GM19438 (cell line): Measurements from ENCODE around the gene KCNK13.
"Not testable (repeated sequence)": the region's sequence is repeated elsewhere in the genome, so short reads cannot be mapped to it uniquely, and the experiment has no call there.

Experiments
- ATAC-seq: cut with Tn5 transposase; IDR thresholded peaks from one replicate; pipeline ENCODE4 v1.9.1; 2021; ENCODE audit warnings: low read depth; ENCODE audit not compliant: unreplicated experiment

The KCNK13 gene

GRCh38 chr14:90061685-90062126, at the start of gene KCNK13:
TSS of gene KCNK13 (plus strand) at chr14:90061994. CDS start at chr14:90062206, 212 bp downstream.
- no peak for ATAC-seq

DNA sequence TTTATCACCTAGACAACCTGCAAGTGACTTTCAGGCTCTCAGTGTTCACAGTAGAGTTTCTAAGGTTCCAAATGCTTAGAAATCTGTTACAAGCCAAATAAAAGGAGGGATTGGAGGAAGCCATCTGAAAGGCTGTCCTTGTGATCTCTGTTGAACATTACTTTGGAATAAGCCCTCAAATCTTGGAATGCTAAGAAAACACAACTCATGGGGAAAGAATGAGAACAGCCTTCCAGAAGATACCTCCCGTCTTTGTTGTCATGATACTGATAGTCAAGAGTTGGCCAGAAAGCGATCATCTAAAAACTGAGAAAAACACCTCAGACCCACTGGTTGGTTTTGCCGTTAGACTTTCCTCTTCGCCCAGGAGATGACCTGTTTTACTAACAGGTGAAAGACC, 44.4 kb upstream of the KCNK13 start:
- ATAC-seq, result no peak

DNA sequence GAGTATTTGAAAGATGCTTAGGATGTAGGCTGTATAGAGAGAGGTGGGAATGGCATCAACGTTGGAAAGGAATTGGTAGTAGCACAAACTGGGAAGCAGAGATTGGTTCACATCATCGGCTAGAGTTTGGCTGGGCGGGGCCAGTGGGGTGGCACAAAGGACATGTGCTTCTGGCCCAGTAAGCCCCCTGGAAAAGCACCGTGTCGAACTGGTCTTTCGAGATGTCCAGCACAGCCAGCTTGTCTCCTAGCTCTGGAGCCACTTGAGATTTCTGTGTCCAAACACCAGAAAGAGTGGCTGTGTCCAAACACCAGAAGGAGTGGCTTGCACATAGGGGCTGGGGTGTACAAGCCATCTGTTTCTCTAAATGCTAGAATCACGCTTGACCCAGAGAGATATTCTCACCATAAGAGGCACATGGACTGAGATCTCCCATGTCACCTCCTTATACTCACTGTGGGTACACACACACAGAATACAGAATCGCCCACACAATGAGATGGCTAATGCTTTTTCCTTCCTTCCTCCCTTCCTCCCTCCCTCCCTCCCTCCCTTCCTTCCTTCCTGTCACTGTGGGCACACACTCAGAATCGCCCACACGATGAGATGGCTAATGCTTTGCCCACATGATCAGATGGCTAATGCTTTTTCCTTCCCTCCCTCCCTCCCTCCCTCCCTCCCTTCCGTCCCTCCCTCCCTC, 41.8 kb upstream of the KCNK13 start:
- no peak for ATAC-seq

GRCh38 chr14:90023176-90023896, 38.5 kb upstream of the KCNK13 start:
- no peak for ATAC-seq

- no peak for ATAC-seq
These were observed 36.9 kb upstream of the KCNK13 start for GRCh38 chr14:90024910-90025309.

DNA sequence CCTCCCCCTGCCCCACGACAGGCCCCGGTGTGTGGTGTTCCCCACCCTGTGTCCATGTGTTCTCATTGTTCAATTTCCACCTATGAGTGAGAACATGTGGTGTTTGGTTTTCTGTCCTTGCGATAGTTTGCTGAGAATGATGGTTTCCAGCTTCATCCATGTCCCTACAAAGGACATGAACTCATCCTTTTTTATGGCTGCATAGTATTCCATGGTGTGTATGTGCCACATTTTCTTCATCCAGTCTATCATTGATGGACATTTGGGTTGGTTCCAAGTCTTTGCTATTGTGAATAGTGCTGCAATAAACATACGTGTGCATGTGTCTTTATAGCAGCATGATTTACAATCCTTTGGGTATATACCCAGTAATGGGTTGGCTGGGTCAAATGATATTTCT, 35.2 kb upstream of the KCNK13 start:
- not testable (repeated sequence) for ATAC-seq

DNA sequence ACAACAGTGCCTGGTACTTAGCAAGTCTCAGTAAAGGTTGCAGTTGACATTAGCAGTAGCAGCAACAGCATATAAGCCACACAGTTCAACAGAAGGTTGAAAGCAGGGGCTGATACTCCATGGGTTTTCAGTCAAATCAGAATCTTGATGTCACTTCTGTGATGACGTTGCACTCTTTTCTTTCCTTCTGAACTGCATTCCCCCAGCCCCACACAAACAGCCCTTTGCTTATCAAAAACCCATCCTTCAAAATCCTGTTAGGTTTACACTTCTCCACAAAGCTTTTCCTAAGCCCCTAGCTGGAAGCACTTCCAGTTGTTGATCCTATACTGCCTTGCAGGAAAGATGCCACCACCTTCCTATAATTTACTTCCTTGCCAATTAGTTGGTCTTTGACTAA, 34.0 kb upstream of the KCNK13 start:
- no peak for ATAC-seq

GRCh38 chr14:90034156-90034555, 27.6 kb upstream of the KCNK13 start:
- ATAC-seq, result no peak

DNA sequence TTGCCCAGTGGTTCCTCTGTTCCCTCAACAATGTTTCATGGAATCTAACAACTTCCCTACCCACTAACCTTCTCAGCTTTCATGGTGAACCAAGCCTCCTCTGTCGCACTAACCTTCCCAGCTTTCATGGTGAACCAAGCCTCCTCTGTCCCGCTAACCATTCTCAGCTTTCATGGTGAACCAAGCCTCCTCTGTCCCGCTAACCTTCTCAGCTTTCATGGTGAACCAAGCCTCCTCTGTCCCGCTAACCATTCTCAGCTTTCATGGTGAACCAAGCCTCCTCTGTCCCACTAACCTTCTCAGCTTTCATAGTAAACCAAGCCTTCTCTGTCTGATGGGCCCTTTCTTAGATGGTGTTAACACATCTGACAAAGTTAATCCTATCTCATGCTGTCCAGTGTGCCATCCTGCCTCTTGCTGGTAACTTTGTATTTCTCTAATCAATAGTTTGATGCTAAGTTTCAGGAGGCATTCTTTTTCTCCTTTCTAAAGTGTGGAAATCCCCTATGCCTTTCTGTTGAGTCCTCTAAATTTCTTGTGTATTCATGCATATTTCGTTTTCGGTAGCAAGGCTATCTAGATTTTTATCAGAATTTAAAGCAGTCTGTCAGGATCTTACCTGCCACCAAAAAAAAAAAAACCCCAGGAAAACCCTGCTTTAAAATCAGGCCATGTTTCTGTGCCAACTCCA, 26.8 kb upstream of the KCNK13 start:
- no peak for ATAC-seq

- ATAC-seq, result no peak
These were observed 22.4 kb upstream of the KCNK13 start for GRCh38 chr14:90039253-90040010.

- ATAC-seq, result no peak
These were observed 21.4 kb upstream of the KCNK13 start for GRCh38 chr14:90040411-90040810.

GRCh38 chr14:90042496-90043252, 19.1 kb upstream of the KCNK13 start:
- no peak for ATAC-seq

DNA sequence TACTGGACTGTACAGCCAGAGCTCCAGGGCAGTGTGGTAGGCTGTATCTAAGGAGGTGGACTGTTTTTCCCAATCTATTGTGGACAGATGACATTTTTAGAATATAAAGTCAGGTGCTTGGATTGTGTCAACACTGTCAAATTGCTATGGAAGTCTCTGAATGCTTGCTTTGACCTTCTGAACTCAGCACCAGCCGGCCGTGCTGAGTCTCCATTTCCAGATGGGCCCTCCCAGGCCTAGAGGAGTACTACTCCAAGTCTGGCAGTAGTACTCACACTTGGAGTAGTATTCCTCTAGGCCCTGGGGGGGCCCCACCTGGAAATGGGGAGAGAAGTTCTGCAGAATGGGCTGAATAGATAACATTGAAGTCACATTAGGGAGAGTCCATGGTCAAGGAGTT, 16.2 kb upstream of the KCNK13 start:
- no peak for ATAC-seq

- ATAC-seq, result no peak
These were observed 12.4 kb upstream of the KCNK13 start for GRCh38 chr14:90049390-90049789.

- ATAC-seq, result no peak
These were observed 11.5 kb upstream of the KCNK13 start for GRCh38 chr14:90050271-90050670.

- ATAC-seq, result no peak
These were observed 8.8 kb upstream of the KCNK13 start for GRCh38 chr14:90053044-90053443.

- ATAC-seq, result no peak
These were observed 7.0 kb upstream of the KCNK13 start for GRCh38 chr14:90054803-90055202.

DNA sequence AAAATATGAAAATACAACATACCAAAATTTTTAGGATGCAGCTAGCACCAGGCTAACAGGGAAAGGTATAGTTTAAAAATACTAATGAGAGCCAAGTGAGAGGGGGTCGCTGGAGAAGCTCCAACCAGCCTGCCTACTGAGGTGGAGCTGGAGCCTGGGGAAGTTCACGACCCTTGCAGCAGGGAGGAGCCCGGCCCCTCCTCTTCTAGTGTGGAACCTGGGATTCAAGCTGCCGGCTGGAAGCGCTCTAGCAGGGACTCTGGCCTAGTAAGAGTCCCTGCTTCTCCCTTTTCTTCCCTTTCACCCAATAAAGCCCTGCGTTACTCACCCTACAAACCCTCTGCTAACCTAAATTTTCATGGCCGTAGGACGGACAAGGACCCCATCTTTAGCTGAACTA, 5.0 kb upstream of the KCNK13 start:
- no peak for ATAC-seq

DNA sequence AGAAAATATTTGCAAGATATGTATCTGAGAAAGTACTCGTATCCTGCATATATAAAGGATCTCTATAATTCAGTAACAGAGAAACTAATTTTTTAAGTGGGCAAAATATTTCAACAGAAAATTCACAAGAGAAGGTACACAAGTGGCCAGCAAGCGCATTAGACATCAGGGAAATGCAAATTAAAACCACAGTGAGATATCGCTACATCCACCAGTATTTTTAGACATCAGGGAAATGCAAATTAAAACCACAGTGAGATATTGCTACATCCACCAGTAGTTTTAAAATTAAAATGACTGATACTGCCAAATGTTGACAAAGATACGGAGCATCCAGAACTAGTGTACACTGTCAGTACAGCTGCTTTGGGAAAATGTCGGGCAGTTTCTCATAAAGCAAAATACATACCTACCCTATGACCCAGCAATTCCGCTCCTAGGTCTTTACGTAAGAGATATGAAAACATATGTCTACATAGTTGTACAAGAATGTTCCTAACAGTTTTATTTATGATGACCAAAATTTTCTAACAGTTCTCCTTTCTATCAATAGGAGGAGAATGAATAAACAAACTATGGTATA, 2.8 kb upstream of the KCNK13 start:
- no peak for ATAC-seq
